Neural crest cell (in vitro differentiated cells): Measurements from ENCODE around the gene TMED6. TPM values are rescaled to one million over a fixed set of nuclear protein-coding genes. Genes with fewer than 3 reads are reported as not detected.

ENCODE experiments used
- DNase-seq: peaks from one replicate; pipeline ENCODE4 v3.0.0; 2021; ENCODE audit warnings: low read depth, mixed read lengths, low spot score
- H3K27ac Mint-ChIP-seq: one replicate; pipeline ENCODE4 v1.8.0; 2021; ENCODE audit warnings: mild to moderate bottlenecking, mixed read lengths; ENCODE audit not compliant: unreplicated experiment
- H3K27me3 Mint-ChIP-seq: 2 replicates; pipeline ENCODE4 v1.8.0; 2021; ENCODE audit warnings: low read depth, mild to moderate bottlenecking, mixed read lengths
- H3K36me3 Mint-ChIP-seq: 2 replicates; pipeline ENCODE4 v1.8.0; 2021; ENCODE audit warnings: low read depth, mild to moderate bottlenecking, mixed read lengths
- H3K4me1 Mint-ChIP-seq: 2 replicates; pipeline ENCODE4 v1.8.0; 2021; ENCODE audit warnings: mixed read lengths
- H3K4me3 Mint-ChIP-seq: one replicate; pipeline ENCODE4 v1.8.0; 2021; ENCODE audit warnings: mild to moderate bottlenecking, mixed read lengths
- H3K9me3 Mint-ChIP-seq: 2 replicates; pipeline ENCODE4 v1.8.0; 2021; ENCODE audit warnings: mixed read lengths
- total RNA-seq: library from RNA; stranded (reverse); gene quantifications from 2 replicates; pipeline ENCODE4 v1.2.1, GENCODE V29; 2021
- TF ChIP-seq, protein P1 (sequence below): fragments of 200-600 bp; sonication (generic); conservative IDR thresholded peaks from 2 replicates; pipeline ENCODE4 v1.5.0; 2021; ENCODE audit warnings: antibody characterized with exemption, mild to moderate bottlenecking

The TMED6 gene
- total RNA-seq, 1 donor from 2014 or later = 0.56 TPM

DNA sequence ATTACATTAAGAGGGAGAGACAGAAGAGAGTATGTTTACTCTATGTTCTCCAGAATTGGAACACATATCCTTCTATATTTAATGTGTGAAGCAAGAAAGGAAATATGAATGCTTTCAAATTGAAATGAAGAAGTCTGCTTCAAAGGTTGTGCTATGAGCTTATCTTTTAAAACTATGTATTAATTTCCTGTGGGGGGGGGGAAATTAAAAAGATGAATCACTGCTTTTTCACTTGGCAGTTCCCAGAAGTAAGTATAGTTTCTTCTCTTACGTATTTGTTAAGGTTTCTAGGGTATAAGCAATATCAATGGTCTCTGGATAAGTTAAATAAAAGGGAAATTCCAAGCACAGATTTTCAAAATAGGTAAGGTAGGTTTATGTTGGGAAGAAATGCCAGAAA lies 27.2 kb upstream of the TMED6 start:
- Mint-ChIP-seq H3K4me3 (no peak overlapping the region), H3K4me1 (peaks cover 8% of the 10 kb centered on the region), H3K9me3 (no peaks in the 10 kb centered on the region), H3K36me3 (peaks cover 21% of the 10 kb centered on the region), H3K27me3 (no peaks in the 10 kb centered on the region), H3K27ac (no peak overlapping the region)
- TF ChIP-seq, protein P1, sequence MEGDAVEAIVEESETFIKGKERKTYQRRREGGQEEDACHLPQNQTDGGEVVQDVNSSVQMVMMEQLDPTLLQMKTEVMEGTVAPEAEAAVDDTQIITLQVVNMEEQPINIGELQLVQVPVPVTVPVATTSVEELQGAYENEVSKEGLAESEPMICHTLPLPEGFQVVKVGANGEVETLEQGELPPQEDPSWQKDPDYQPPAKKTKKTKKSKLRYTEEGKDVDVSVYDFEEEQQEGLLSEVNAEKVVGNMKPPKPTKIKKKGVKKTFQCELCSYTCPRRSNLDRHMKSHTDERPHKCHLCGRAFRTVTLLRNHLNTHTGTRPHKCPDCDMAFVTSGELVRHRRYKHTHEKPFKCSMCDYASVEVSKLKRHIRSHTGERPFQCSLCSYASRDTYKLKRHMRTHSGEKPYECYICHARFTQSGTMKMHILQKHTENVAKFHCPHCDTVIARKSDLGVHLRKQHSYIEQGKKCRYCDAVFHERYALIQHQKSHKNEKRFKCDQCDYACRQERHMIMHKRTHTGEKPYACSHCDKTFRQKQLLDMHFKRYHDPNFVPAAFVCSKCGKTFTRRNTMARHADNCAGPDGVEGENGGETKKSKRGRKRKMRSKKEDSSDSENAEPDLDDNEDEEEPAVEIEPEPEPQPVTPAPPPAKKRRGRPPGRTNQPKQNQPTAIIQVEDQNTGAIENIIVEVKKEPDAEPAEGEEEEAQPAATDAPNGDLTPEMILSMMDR = no peak
- DNase-seq = no peak

DNA sequence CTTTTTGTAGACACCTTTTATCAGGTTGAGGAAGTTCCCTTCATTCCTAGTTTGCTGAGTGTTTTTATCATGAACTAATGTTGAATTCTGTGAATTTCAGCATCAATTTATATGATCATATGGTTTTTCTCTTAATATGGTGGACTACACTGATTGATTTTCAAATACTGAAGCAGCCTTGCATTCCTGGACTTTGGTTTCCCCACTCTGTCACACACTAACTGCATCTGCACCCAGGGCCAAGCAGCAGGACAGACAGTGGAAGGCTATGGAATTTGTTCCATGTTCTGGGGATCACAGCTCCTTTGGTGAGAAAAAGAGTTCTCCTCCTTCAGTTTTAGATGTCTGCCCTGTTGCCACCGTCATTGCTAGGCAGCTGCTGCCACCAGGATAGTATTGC lies 26.4 kb upstream of the TMED6 start:
- no peak overlapping the region for H3K27ac Mint-ChIP-seq
- H3K4me1 Mint-ChIP-seq = peaks cover 4% of the 10 kb centered on the region
- no peaks in the 10 kb centered on the region for H3K27me3 Mint-ChIP-seq
- H3K36me3 Mint-ChIP-seq = peaks cover 21% of the 10 kb centered on the region
- TF ChIP-seq, protein P1 = no peak
- H3K9me3 Mint-ChIP-seq = no peaks in the 10 kb centered on the region
- no peak overlapping the region for H3K4me3 Mint-ChIP-seq
- DNase-seq = no peak

DNA sequence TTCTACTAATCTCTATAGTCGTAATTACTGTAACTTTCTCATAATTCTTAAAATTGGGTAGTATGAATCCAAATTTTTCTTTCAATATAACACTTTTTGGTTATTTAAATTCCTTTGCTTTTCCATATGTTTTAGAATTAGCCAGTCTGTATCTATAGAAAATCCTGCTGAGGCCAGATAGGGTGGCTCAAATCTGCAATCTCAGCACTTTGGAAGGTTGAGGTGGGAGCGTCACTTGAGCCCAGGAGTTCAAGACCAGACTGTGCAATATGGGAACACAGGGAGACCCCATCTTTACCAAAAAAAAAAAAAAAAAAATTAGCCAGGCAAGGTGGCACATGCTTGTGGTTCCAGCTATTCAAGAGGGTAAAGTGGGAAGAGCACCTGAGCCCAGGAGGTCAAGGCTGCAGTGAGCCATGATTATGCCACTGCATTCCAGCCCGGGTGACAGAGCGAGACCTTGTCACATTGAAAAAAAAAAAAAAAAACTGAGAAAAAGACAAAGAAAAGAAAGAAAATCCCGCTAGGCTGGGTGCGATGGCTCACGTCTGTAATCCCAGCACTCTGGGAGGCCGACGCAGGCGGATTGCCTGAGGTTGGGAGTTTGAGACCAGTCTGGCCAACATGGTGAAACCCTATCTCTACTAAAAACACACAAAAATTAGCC lies 24.9 kb upstream of the TMED6 start:
- TF ChIP-seq, protein P1 = no peak
- no peak for DNase-seq
- peaks cover 17% of the 10 kb centered on the region for H3K36me3 Mint-ChIP-seq
- H3K4me1 Mint-ChIP-seq = peaks cover 4% of the 10 kb centered on the region
- no peaks in the 10 kb centered on the region for H3K27me3 Mint-ChIP-seq
- no peak overlapping the region for H3K27ac Mint-ChIP-seq
- H3K4me3 Mint-ChIP-seq = no peak overlapping the region
- H3K9me3 Mint-ChIP-seq = no peaks in the 10 kb centered on the region

DNA sequence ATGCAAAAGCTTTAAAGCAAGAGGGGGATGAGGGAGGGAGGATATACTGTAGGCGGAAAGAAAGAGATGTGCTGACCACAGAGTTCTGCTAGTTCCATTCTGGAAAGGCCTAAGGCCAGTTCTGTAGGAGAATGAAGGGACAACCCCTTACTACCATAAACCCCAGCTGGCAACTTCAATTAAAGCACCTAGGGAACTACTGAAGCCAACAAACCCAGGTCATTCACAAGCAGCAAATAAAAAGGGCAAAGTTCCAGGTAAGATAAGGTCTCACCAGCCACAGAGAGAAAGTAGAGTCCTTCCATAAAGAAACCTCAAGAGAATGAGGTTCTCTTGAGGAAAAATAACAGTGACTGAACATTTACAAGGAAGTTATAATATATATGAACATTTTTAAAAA lies 21.4 kb upstream of the TMED6 start:
- Mint-ChIP-seq H3K36me3 (peaks cover 17% of the 10 kb centered on the region), H3K4me1 (peaks cover 4% of the 10 kb centered on the region), H3K27me3 (no peaks in the 10 kb centered on the region), H3K27ac (peak overlapping the region; percentile 64), H3K9me3 (no peaks in the 10 kb centered on the region), H3K4me3 (no peak overlapping the region)
- DNase-seq = no peak
- TF ChIP-seq, protein P1 = no peak

DNA sequence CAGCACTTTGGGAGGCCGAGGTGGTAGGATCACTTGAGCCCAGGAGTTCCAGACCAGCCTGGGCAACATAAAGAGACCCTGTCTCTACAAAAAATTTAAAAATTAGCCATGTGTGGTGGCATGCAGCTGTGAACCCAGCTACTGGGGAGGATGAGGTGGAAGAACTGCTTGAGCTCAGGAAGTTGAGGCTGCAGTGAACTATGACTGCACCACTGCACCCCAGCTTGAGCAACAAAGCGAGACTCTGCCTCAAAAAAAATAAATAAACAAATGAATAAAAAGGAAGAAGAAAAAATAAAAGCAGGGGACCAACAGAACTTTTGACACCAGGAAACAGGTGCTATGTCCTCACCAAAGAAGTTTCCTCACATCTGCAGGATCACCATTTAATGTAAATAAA lies 20.0 kb upstream of the TMED6 start:
- TF ChIP-seq, protein P1 = no peak
- Mint-ChIP-seq H3K27me3 (no peaks in the 10 kb centered on the region), H3K4me3 (no peak overlapping the region), H3K27ac (no peak overlapping the region), H3K36me3 (peaks cover 19% of the 10 kb centered on the region), H3K4me1 (no peaks in the 10 kb centered on the region), H3K9me3 (no peaks in the 10 kb centered on the region)
- no peak for DNase-seq
